GM12878 (cell line): ENCODE measurements around the gene SIKE1. TPM values are rescaled to one million over a fixed set of nuclear protein-coding genes. Genes with fewer than 3 reads are reported as not detected.

Source experiments
- ATAC-seq: fragments of 200-7000 bp; cut with Tn5 transposase; 3 replicates; pipeline ENCODE4 v1.9.1; 2020; ENCODE audit warnings: mild to moderate bottlenecking, moderate library complexity
- BruUV-seq: library from RNA; stranded (reverse); fragments of 400-500 nt; replicated peaks from 2 replicates; lab custom pipeline; 2021; lab: Mats Ljungman, UMichigan
- CTCF ChIA-PET: fragments of 300-600 bp; sonication (Branson Sonifier 250); formaldehyde crosslinking; extraction: SDS; loops from one replicate; lab custom pipeline; 2021; ENCODE audit warnings: inconsistent platforms; lab: Yijun Ruan, JAX
- POLR2A ChIA-PET: fragments of 350-600 bp; formaldehyde crosslinking; extraction: SDS; loops from one replicate; lab custom pipeline; 2021; ENCODE audit warnings: inconsistent platforms; lab: Charles Lee
- RAD21 ChIA-PET: fragments of 300-600 bp; sonication (Branson Sonifier 250); formaldehyde crosslinking; loops from one replicate; lab custom pipeline; 2023; ENCODE audit warnings: antibody characterized with exemption; ENCODE audit not compliant: unreplicated experiment; lab: Charles Lee
- SMC1A ChIA-PET: fragments of 300-600 bp; sonication (Branson Sonifier 250); formaldehyde crosslinking; loops from one replicate; lab custom pipeline; 2023; ENCODE audit not compliant: unreplicated experiment, uncharacterized antibody; lab: Charles Lee
- DNase-seq: peaks from one replicate; pipeline ENCODE4 v3.0.0-alpha.2; 2011; ENCODE audit warnings: low read depth, low spot score
- FAIRE-seq: peaks from 3 replicates; lab custom pipeline; 2011; peaks lifted over from hg19 to GRCh38; lab: Jason Lieb, UNC
- H2AFZ ChIP-seq: 2 replicates; pipeline ENCODE4 v1.6.0; 2011; ENCODE audit warnings: low read depth, low read length, control low read depth; ENCODE audit not compliant: control insufficient read depth
- H3K27ac ChIP-seq: 2 replicates; pipeline ENCODE4 v1.5.1; 2011; ENCODE audit warnings: control low read depth; ENCODE audit not compliant: control insufficient read depth, insufficient read depth
- H3K27me3 ChIP-seq, 2 experiments: replicated peaks in 1 of 2; 2 replicates each; pipeline versions ENCODE4 v1.6.0 to v1.6.1; 2011; ENCODE audit warnings: low read length in 1 of 2; ENCODE audit not compliant: control insufficient read depth in 2 of 2, insufficient read depth in 2 of 2
- H3K36me3 ChIP-seq, 2 experiments: 2 replicates each; pipeline ENCODE4 v1.5.1; 2011; ENCODE audit warnings: low read length in 1 of 2; ENCODE audit not compliant: control insufficient read depth in 2 of 2, insufficient read depth in 2 of 2
- H3K4me1 ChIP-seq: 2 replicates; pipeline ENCODE4 v1.6.1; 2011; ENCODE audit warnings: mild to moderate bottlenecking, low read length, moderate library complexity, mixed read lengths; ENCODE audit not compliant: control insufficient read depth, insufficient read depth
- H3K4me2 ChIP-seq: 2 replicates; pipeline ENCODE4 v1.6.0; 2011; ENCODE audit warnings: control low read depth; ENCODE audit not compliant: control insufficient read depth, insufficient read depth
- H3K4me3 ChIP-seq: fragments of 200-600 bp; sonication (generic); 2 replicates; pipeline ENCODE4 v1.5.1; 2016
- H3K79me2 ChIP-seq: 2 replicates; pipeline ENCODE4 v1.6.0; 2011; ENCODE audit warnings: low read length; ENCODE audit not compliant: control insufficient read depth, insufficient read depth
- H3K9ac ChIP-seq: 2 replicates; pipeline ENCODE4 v1.8.0; 2011; ENCODE audit warnings: low read length, control low read depth, mixed read lengths; ENCODE audit not compliant: control insufficient read depth, insufficient read depth
- H3K9me3 ChIP-seq: replicated peaks from 3 replicates; pipeline ENCODE4 v1.5.1; 2011; ENCODE audit warnings: mild to moderate bottlenecking, low read length; ENCODE audit not compliant: control insufficient read depth, insufficient read depth
- H4K20me1 ChIP-seq: 2 replicates; pipeline ENCODE4 v1.6.0; 2011; ENCODE audit not compliant: control insufficient read depth, insufficient read depth
- ATF2 ChIP-seq: IDR thresholded peaks from 2 replicates; pipeline ENCODE4 v1.6.1; 2012; ENCODE audit warnings: low read length, inconsistent platforms
- CREM ChIP-seq: IDR thresholded peaks from 2 replicates; pipeline ENCODE4 v1.6.1; 2014; ENCODE audit warnings: antibody characterized with exemption, low read depth
- E4F1 ChIP-seq: fragments of 450-650 bp; IDR thresholded peaks from 2 replicates; pipeline ENCODE4 v1.6.1; 2018; ENCODE audit warnings: borderline replicate concordance, mild to moderate bottlenecking; ENCODE audit not compliant: partially characterized antibody
- IKZF1 ChIP-seq: fragments of 450-650 bp; conservative IDR thresholded peaks from 2 replicates; pipeline ENCODE4 v1.6.1; 2017; ENCODE audit warnings: antibody characterized with exemption, mild to moderate bottlenecking
- JUNB ChIP-seq: IDR thresholded peaks from 2 replicates; pipeline ENCODE4 v1.6.1; 2016; ENCODE audit warnings: antibody characterized with exemption, mild to moderate bottlenecking
- KAT2A ChIP-seq: conservative IDR thresholded peaks from 2 replicates; pipeline ENCODE4 v1.6.1; 2011; ENCODE audit warnings: low read depth, low read length; ENCODE audit not compliant: control insufficient read depth
- NFIC ChIP-seq: IDR thresholded peaks from 2 replicates; pipeline ENCODE4 v1.6.1; 2012; ENCODE audit warnings: low read depth, mild to moderate bottlenecking, inconsistent platforms, low read length, moderate library complexity
- PAX8 ChIP-seq: fragments of 450-650 bp; IDR thresholded peaks from 2 replicates; pipeline ENCODE4 v1.6.1; 2017; ENCODE audit warnings: mild to moderate bottlenecking, moderate library complexity
- PRDM15 ChIP-seq: fragments of 450-650 bp; formaldehyde crosslinking; IDR thresholded peaks from 2 replicates; pipeline ENCODE4 v1.4.0; 2020; ENCODE audit warnings: mild to moderate bottlenecking, moderate library complexity
- RELB ChIP-seq: fragments of 450-650 bp; IDR thresholded peaks from 2 replicates; pipeline ENCODE4 v1.6.1; 2017; ENCODE audit warnings: low read depth, mild to moderate bottlenecking, moderate library complexity
- RUNX3 ChIP-seq: IDR thresholded peaks from 2 replicates; pipeline ENCODE4 v1.6.1; 2012; ENCODE audit warnings: low read length, inconsistent platforms
- SPI1 ChIP-seq: IDR thresholded peaks from 2 replicates; pipeline ENCODE4 v1.6.1; 2011; ENCODE audit warnings: low read depth, mild to moderate bottlenecking, low read length, moderate library complexity, borderline replicate concordance; ENCODE audit not compliant: insufficient read depth
- STAT1 ChIP-seq: fragments of 450-650 bp; conservative IDR thresholded peaks from 2 replicates; pipeline ENCODE4 v1.6.1; 2014; ENCODE audit warnings: antibody characterized with exemption, mild to moderate bottlenecking
- YY1 ChIP-seq: IDR thresholded peaks from 2 replicates; pipeline ENCODE4 v1.6.1; 2011; ENCODE audit warnings: low read depth, mild to moderate bottlenecking, low read length
- ZNF274 ChIP-seq: IDR thresholded peaks from one replicate; pipeline ENCODE4 v1.8.0; 2011; ENCODE audit not compliant: insufficient read length, insufficient read depth
- ZNF622 ChIP-seq: fragments of 450-650 bp; IDR thresholded peaks from 2 replicates; pipeline ENCODE4 v1.6.1; 2017; ENCODE audit warnings: mild to moderate bottlenecking, inconsistent platforms
- WGBS: methylation state at CpG from one replicate; pipeline ENCODE4 v1.1.6; 2016; ENCODE audit warnings: low lambda C conversion rate; ENCODE audit not compliant: insufficient replicate concordance, insufficient coverage; ENCODE audit errors: missing lambda C conversion rate; 5-methylcytosine and 5-hydroxymethylcytosine counted together
- in situ Hi-C: fragments of 300-500 bp; cut with MboI; formaldehyde crosslinking; loops from 9 replicates; pipeline ENCODE4 v1.14.3; 2018; ENCODE audit warnings: mixed read lengths
- intact Hi-C: fragments of 100-400 bp; cut with micrococcal nuclease; formaldehyde crosslinking; loops from one replicate; pipeline ENCODE4 v1.14.2; 2022; ENCODE audit not compliant: unreplicated experiment
- polyA plus RNA-seq, 11 experiments: library from polyadenylated mRNA; depleted of rRNA in 4 of 11; unstranded in 6 of 11; stranded (reverse) in 5 of 11; fragments of >200 nt; fragmentation: Nextera tagmentation in 4 of 11; fragmentation: Illumina TruSeq in 1 of 11; extraction: Ambion mirVana in 4 of 11; extraction: Trizol in 1 of 11; gene quantifications; 1 replicate in 1 of 11; 2 replicates in 10 of 11; pipeline versions ENCODE4 v1.2.1 to v1.2.3, GENCODE V29; 2011 to 2016; ENCODE audit warnings: inconsistent platforms in 2 of 11, missing spikeins in 2 of 11, low read depth in 1 of 11
- total RNA-seq, 4 experiments: library from RNA; depleted of rRNA in 3 of 4; stranded (reverse); fragments of >200 nt in 3 of 4; fragmentation: Illumina TruSeq in 1 of 4; extraction: Trizol in 1 of 4; gene quantifications; 2 replicates each; pipeline versions ENCODE4 v1.2.1 to v1.2.3, GENCODE V29; 2013 to 2021

SIKE1 gene
- total and polyA plus RNA-seq, 10 of the 15 experiments (the other 5 are each of a cell fraction or from before 2014, with no cell fraction given) = 10.4 to 67.0 (median 45.5) TPM

GRCh38 chr1:114745291-114745690, 35.2 kb downstream of the SIKE1 start:
- ChIA-PET RAD21 (interaction anchor here (0.7 kb wide), 1 partner anchor 10 kb away, joined by 3 read pairs; no protein-coding TSS in a partner anchor), CTCF (interaction anchor here (0.8 to 1.5 kb wide), 3 partner anchors 8 to 354 kb away, joined by 3 to 4 read pairs (median 3); no protein-coding TSS in a partner anchor), POLR2A (interaction anchor here (1.5 kb wide), 1 partner anchor 29 kb away, joined by 6 read pairs; the partner anchor contains the start of gene NRAS), SMC1A (interaction anchor here (1.1 to 1.3 kb wide), 5 partner anchors 8 to 25 kb away, joined by 3 to 7 read pairs (median 4); no protein-coding TSS in a partner anchor)
- Histone ChIP-seq H3K79me2 (peaks cover 94% of the 10 kb centered on the region), H3K27ac (no peak overlapping the region), H3K4me2 (no peak overlapping the region), H4K20me1 (peaks cover 4% of the 10 kb centered on the region; the same call in 1 of the 2 replicates), H3K36me3 (peaks cover 0 to 41% of the 10 kb centered on the region in 2 experiments), H3K9ac (no peak overlapping the region), H3K9me3 (no peaks in the 10 kb centered on the region), H3K27me3 (no peaks in the 10 kb centered on the region), H3K4me1 (no peaks in the 10 kb centered on the region), H3K4me3 (no peak overlapping the region), H2AFZ (no peak overlapping the region)
- BruUV-seq = no TSS peak
- ATAC-seq (peak; percentile 21), FAIRE-seq (no peak), DNase-seq (no peak)
- WGBS = 31% methylated on average over 2 of the region's 2 CpGs
- in situ Hi-C loops = loop anchor here (25.0 kb wide), 1 partner anchor 1783 kb away; the partner anchor contains the start of gene SLC16A1
- intact Hi-C loops = no loop called here
- no peak for TF ChIP-seq ZNF274
- no peak for TF ChIP-seq ATF2
- no peak for TF ChIP-seq E4F1
- TF ChIP-seq RELB = no peak
- TF ChIP-seq IKZF1 = no peak
- TF ChIP-seq PAX8 = no peak
- peak; percentile 82 for TF ChIP-seq RUNX3
- TF ChIP-seq CREM = peak; percentile 21; the same call in 1 of the 2 replicates
- TF ChIP-seq PRDM15 (CRISPR knock-in tag) = no peak
- peak; percentile 47; the same call in 1 of the 2 replicates for TF ChIP-seq NFIC
- no peak for TF ChIP-seq SPI1
- peak; percentile 37; the same call in 1 of the 2 replicates for TF ChIP-seq JUNB
- TF ChIP-seq YY1 = no peak
- TF ChIP-seq KAT2A = no peak
- no peak for TF ChIP-seq ZNF622
- TF ChIP-seq STAT1 = no peak
